Measurements from ENCODE around the gene SSBP4. TPM values are rescaled to one million over a fixed set of nuclear protein-coding genes. Genes with fewer than 3 reads are reported as not detected.

The SSBP4 gene
- total and polyA plus RNA-seq, 2 experiments from 2014 or later, result 46.9 to 169 TPM

- Histone ChIP-seq H3K9me3 (ENCODE audit: low read depth) (no peaks in the 10 kb centered on the region), H3K4me1 (ENCODE audit: insufficient read depth) (peaks cover 52% of the 10 kb centered on the region), H3F3A (ENCODE audit: insufficient read depth) (peaks cover 27% of the 10 kb centered on the region), H4K20me1 (ENCODE audit: insufficient read depth) (no peaks in the 10 kb centered on the region), H3K4me2 (ENCODE audit: unreplicated experiment) (peak overlapping the region; percentile 80), H3K4me3 (peak overlapping the region; percentile 73), H3K9ac (peak overlapping the region; percentile 94), H3K79me2 (ENCODE audit: insufficient read depth) (peaks cover 43% of the 10 kb centered on the region), H3K27ac (peak overlapping the region; percentile 100), H3K27me3 (replicated peaks; ENCODE audit: insufficient read depth) (no peaks in the 10 kb centered on the region), H3K36me3 (ENCODE audit: low read depth) (no peaks in the 10 kb centered on the region), H3K9me2 (ENCODE audit: insufficient read depth) (no peaks in the 10 kb centered on the region), H2AFZ (peak overlapping the region; percentile 75)
- in situ Hi-C loops (cut with MboI), result no loop called here
- 15 to 17% methylated on average over 33 to 35 of the region's 39 CpGs for WGBS, 2 experiments (ENCODE audit: low coverage in 1 of 2, low lambda C conversion rate in 2 of 2, missing lambda C conversion rate in 2 of 2)
- peak; percentile 79 for DNase-seq
- no peak for TF ChIP-seq EZH2phosphoT487 (IDR thresholded peaks at IDR 0.05; ENCODE audit: insufficient read depth, low read depth)
- TF ChIP-seq EZH2 (IDR thresholded peaks at IDR 0.05; ENCODE audit: insufficient read depth, poor library complexity, severe bottlenecking), result no peak
Observed at GRCh38 chr19:18418483-18419194, 559 bp upstream of the SSBP4 start.

- Histone ChIP-seq H3K4me2 (ENCODE audit: unreplicated experiment) (peak overlapping the region; percentile 80), H4K20me1 (ENCODE audit: insufficient read depth) (no peaks in the 10 kb centered on the region), H3K79me2 (ENCODE audit: insufficient read depth) (peaks cover 55% of the 10 kb centered on the region), H3K36me3 (ENCODE audit: low read depth) (no peaks in the 10 kb centered on the region), H3K27ac (peak overlapping the region; percentile 100), H3K27me3 (replicated peaks; ENCODE audit: insufficient read depth) (no peaks in the 10 kb centered on the region), H3K4me3 (peak overlapping the region; percentile 73), H3K9ac (peak overlapping the region; percentile 94), H3F3A (ENCODE audit: insufficient read depth) (peaks cover 29% of the 10 kb centered on the region), H3K9me2 (ENCODE audit: insufficient read depth) (no peaks in the 10 kb centered on the region), H3K9me3 (ENCODE audit: low read depth) (no peaks in the 10 kb centered on the region), H3K4me1 (ENCODE audit: insufficient read depth) (peaks cover 46% of the 10 kb centered on the region), H2AFZ (no peak overlapping the region)
- WGBS, 2 experiments (ENCODE audit: low coverage in 1 of 2, low lambda C conversion rate in 2 of 2, missing lambda C conversion rate in 2 of 2), result 1 to 3% methylated on average over 45 to 77 of the region's 97 CpGs
- in situ Hi-C loops (cut with MboI), result no loop called here
- peak; percentile 59 for DNase-seq
- TF ChIP-seq EZH2 (IDR thresholded peaks at IDR 0.05; ENCODE audit: insufficient read depth, poor library complexity, severe bottlenecking) (no peak), EZH2phosphoT487 (IDR thresholded peaks at IDR 0.05; ENCODE audit: insufficient read depth, low read depth) (no peak)
Observed at GRCh38 chr19:18419699-18420460, 682 bp downstream of the SSBP4 start.

- H3F3A ChIP-seq (ENCODE audit: insufficient read depth), result peaks cover 26% of the 10 kb centered on the region
- in situ Hi-C loops (cut with MboI), result no loop called here
- no peaks in the 10 kb centered on the region for H4K20me1 ChIP-seq (ENCODE audit: insufficient read depth)
- H3K9me3 ChIP-seq (ENCODE audit: low read depth), result no peaks in the 10 kb centered on the region
- H3K27me3 ChIP-seq (replicated peaks; ENCODE audit: insufficient read depth), result no peaks in the 10 kb centered on the region
- 6 to 10% methylated on average over 2 of the region's 2 CpGs for WGBS, 2 experiments (ENCODE audit: low coverage in 1 of 2, low lambda C conversion rate in 2 of 2, missing lambda C conversion rate in 2 of 2)
- no peak overlapping the region for H2AFZ ChIP-seq
- H3K9ac ChIP-seq, result peak overlapping the region; percentile 94
- H3K27ac ChIP-seq, result peak overlapping the region; percentile 100
- H3K9me2 ChIP-seq (ENCODE audit: insufficient read depth), result no peaks in the 10 kb centered on the region
- H3K36me3 ChIP-seq (ENCODE audit: low read depth), result no peaks in the 10 kb centered on the region
- H3K4me2 ChIP-seq (ENCODE audit: unreplicated experiment), result peak overlapping the region; percentile 80
- no peak for TF ChIP-seq EZH2phosphoT487 (IDR thresholded peaks at IDR 0.05; ENCODE audit: insufficient read depth, low read depth)
- no peak for DNase-seq
- peaks cover 65% of the 10 kb centered on the region for H3K79me2 ChIP-seq (ENCODE audit: insufficient read depth)
- peak overlapping the region; percentile 73 for H3K4me3 ChIP-seq
- peaks cover 43% of the 10 kb centered on the region for H3K4me1 ChIP-seq (ENCODE audit: insufficient read depth)
Observed at GRCh38 chr19:18420930-18421329, 1.7 kb downstream of the SSBP4 start.

GRCh38 chr19:18421371-18421959 lies 2.3 kb downstream of the SSBP4 start:
- Histone ChIP-seq H3K9me2 (ENCODE audit: insufficient read depth) (no peaks in the 10 kb centered on the region), H3K36me3 (ENCODE audit: low read depth) (no peaks in the 10 kb centered on the region), H3K4me3 (peak overlapping the region; percentile 73), H3K27ac (no peak overlapping the region), H3K79me2 (ENCODE audit: insufficient read depth) (peaks cover 69% of the 10 kb centered on the region), H4K20me1 (ENCODE audit: insufficient read depth) (no peaks in the 10 kb centered on the region), H2AFZ (no peak overlapping the region), H3K4me1 (ENCODE audit: insufficient read depth) (peaks cover 42% of the 10 kb centered on the region), H3K9ac (peak overlapping the region; percentile 94), H3K27me3 (replicated peaks; ENCODE audit: insufficient read depth) (no peaks in the 10 kb centered on the region), H3K4me2 (ENCODE audit: unreplicated experiment) (peak overlapping the region; percentile 80), H3K9me3 (ENCODE audit: low read depth) (no peaks in the 10 kb centered on the region), H3F3A (ENCODE audit: insufficient read depth) (peaks cover 21% of the 10 kb centered on the region)
- TF ChIP-seq EZH2phosphoT487 (IDR thresholded peaks at IDR 0.05; ENCODE audit: insufficient read depth, low read depth) (no peak), EZH2 (IDR thresholded peaks at IDR 0.05; ENCODE audit: insufficient read depth, poor library complexity, severe bottlenecking) (no peak)
- no peak for DNase-seq
- 53 to 54% methylated on average over 12 of the region's 12 CpGs for WGBS, 2 experiments (ENCODE audit: low coverage in 1 of 2, low lambda C conversion rate in 2 of 2, missing lambda C conversion rate in 2 of 2)
- in situ Hi-C loops (cut with MboI), result no loop called here

Data from GM23248 (cell line).